Activated naive CD4-positive, alpha-beta T cell (primary cell): ENCODE measurements around the gene GPC3.
"Not testable (repeated sequence)": the region's sequence is repeated elsewhere in the genome, so short reads cannot be mapped to it uniquely, and the experiment has no call there.

Experiments used
- DNase-seq, 4 experiments: peaks; one replicate each; lab custom pipeline; 2025; lab: John Stamatoyannopoulos, UW

GPC3 gene

GRCh38 chrX:133646719-133647116 lies 338.7 kb downstream of the GPC3 start:
- no peak for DNase-seq

DNA sequence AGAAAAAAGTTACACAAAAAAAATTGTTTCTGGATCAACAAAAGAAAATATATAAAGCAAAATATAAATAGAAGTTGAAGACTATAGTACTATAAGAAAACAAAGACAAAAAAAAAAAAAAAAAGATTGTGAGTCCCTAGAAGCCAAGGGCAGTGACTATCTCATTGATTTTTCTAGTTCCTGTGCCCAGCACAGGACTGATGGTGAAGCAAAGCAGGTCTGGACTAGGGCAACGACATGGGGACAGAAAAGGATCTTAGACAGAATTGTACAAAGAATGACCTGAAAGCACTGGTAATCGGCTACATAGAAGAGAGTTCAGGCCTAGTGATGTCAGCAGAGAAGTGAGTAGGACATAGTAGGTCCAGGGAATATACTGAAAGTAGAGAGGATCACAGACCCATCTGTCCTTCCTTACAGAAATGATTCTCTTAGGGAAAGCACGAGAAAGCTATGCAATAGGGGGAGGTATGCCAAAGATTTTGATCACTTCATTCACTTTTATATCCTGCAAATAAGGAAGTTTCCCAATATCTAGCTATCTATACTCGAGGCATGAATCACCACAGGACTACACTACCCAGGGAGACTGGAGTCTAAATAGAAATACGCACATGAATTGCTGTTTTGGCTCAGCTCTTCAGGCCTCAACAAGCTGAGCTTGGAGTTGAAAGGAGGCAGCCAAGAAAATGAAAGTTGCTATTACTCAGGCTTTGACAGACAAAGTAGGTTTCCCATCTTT lies 339.2 kb downstream of the GPC3 start:
- no peak for DNase-seq

DNA sequence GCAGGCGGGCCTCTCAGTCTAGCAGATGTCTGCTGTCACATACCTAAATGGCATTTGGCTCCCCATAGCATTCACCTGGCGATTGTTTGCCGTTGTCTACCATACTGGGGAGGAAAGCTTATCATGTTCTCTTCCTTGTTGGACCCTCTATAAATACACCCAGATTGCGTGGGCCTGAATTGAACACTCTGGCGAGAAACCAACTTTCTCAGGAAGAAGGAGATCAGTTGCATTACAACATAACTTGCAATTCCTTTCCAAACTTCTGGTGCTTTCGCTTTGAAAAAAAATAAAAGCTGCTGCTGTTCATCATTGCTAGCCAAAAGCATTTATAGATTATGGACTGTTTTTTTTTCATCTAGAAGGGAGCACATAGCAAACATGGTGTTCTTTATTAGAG lies 340.1 kb downstream of the GPC3 start:
- no peak for DNase-seq

- DNase-seq: no peak
Measured at GRCh38 chrX:133640161-133641015, 345.0 kb downstream of the GPC3 start.

- no peak for DNase-seq
Measured at GRCh38 chrX:133639726-133640125, 345.7 kb downstream of the GPC3 start.

- DNase-seq: no peak
Measured at GRCh38 chrX:133638285-133638684, 347.1 kb downstream of the GPC3 start.

DNA sequence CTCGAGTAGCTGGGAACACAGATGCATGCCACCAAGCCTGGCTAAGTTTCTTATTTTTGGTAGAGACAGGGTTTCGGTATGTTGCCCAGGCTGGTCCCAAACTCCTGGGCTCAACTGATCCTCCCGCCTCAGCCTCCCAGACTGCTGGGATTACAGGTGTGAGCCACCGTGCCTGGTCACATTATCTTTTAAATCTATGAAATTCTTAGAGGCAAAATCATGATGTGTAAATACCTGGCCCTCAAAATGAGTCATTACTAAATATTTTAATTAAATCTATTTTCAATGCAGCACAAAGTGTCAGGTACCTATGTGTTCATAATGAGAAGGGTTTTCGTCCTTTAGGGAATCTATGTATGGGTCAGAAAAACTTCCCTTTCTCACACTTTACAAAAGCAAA lies 347.6 kb downstream of the GPC3 start:
- DNase-seq: no peak

- no peak for DNase-seq
Measured at GRCh38 chrX:133636009-133636408, 349.4 kb downstream of the GPC3 start.

GRCh38 chrX:133634416-133634815 lies 351.0 kb downstream of the GPC3 start:
- DNase-seq: no peak

- no peak for DNase-seq
Measured at GRCh38 chrX:133633950-133634349, 351.4 kb downstream of the GPC3 start.

DNA sequence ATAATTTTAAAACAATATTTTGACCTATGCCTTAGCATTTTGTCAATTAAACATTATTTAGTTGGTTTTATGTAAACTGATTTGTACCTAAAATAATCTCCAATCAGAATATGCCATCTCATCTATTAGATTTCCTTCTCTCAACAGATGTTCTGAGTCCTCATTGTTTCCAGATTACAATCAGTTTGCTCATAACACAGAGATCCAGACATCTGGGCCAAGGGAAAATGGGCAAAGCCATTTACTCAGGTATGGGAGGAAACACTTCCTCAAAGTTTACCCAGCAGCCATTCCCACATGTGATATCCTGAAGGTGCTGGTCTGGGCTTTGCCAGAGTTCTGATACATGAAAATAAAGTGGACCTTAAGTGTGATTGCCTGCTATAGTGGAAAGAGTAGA lies 352.2 kb downstream of the GPC3 start:
- no peak for DNase-seq

- DNase-seq: no peak
Measured at GRCh38 chrX:133630362-133630761, 355.0 kb downstream of the GPC3 start.

GRCh38 chrX:133627673-133628072 lies 357.7 kb downstream of the GPC3 start:
- DNase-seq: no peak

DNA sequence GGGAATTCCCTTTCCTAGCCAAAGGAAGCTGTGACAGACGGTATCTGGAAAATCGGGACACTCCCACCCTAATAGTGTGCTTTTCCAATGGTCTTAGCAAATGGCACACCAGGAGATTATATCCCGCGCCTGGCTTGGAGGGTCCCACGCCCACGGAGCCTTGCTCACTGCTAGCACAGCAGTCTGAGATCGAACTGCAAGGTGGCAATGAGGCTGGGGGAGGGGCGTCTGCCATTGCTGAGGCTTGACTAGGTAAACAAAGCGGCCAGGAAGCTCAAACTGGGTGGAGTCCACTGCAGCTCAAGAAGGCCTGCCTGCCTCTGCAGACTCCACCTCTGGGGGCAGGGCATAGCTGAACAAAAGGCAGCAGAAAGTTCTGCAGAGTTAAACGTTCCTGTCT lies 364.0 kb downstream of the GPC3 start:
- DNase-seq: not testable (repeated sequence)

DNA sequence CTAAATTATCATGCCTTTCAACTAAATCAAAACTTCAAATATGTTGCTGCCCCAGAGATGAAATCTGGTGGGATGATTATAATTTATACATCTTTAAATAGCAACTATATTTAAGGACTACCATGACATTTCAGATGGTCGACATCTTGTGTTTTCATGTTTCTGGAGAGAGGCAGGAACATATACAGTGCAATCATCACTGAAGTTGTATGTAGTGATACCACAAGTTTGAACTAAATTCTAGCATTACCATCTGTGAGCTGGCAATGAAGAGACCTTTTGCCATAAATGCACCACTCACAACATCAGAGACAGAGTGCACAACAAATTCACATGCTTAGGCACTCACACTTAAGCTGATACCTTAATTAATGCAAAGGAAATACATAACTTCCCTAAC lies 373.7 kb downstream of the GPC3 start:
- DNase-seq: no peak

GRCh38 chrX:133610056-133610455 lies 375.3 kb downstream of the GPC3 start:
- DNase-seq: no peak

GRCh38 chrX:133609166-133609565 lies 376.2 kb downstream of the GPC3 start:
- DNase-seq: no peak

DNA sequence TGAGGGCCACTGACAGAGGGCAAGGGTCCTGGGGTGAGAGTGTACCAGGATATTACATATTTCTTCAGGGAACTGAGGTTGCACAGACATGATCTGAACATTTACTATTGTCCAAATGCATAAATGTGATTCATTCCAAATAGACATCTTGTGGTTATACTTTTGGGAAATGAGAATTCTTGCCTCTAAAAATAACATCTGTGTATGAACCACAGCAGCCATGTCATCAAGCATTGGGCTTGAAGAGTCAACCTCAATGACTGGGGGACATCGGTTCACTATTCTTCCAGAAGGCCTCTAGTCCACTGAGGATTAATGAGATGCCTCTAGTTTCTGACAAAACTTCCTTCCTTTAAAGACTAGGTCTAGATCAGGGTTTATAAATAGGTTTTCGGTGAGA lies 377.0 kb downstream of the GPC3 start:
- DNase-seq: no peak

- no peak for DNase-seq
Measured at GRCh38 chrX:133607419-133608348, 377.7 kb downstream of the GPC3 start.

- DNase-seq: no peak
Measured at GRCh38 chrX:133606990-133607389, 378.4 kb downstream of the GPC3 start.

DNA sequence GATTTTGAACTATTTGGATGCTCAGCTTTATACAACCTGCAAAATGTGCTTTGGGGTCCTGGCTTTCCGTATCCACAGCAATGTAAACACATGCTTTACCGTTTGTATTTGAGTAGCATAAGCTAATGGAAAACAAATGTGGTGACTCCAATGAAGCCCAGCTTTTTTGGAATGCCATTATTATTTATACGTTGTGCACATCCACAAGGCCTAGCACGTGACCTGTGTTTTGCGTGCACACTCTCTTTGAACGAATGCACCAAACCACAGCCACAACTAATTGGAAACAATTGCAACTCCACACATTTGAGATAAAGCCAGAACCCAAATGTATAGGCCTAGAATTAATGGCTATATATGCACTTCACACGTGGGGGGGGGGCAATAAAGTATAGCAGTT lies 380.6 kb downstream of the GPC3 start:
- DNase-seq: no peak

GRCh38 chrX:133602881-133603280 lies 382.5 kb downstream of the GPC3 start:
- DNase-seq: no peak
